OCI-LY1 (cell line): ENCODE data around the gene MYCL.

Experiments
- H2AFZ ChIP-seq: fragments of 200-600 bp; sonication (generic), shearing (Covaris generic); 2 replicates; pipeline ENCODE4 v1.6.0; 2014; ENCODE audit warnings: antibody characterized with exemption, mild to moderate bottlenecking, low read length
- H3F3A ChIP-seq: fragments of 200-600 bp; sonication (generic), shearing (Covaris generic); 2 replicates; pipeline ENCODE4 v1.6.0; 2014; ENCODE audit warnings: mild to moderate bottlenecking, antibody characterized with exemption, low read length, moderate library complexity; ENCODE audit not compliant: insufficient read depth
- H3K27ac ChIP-seq: fragments of 200-600 bp; sonication (generic); 2 replicates; pipeline ENCODE4 v1.5.1; 2014; ENCODE audit warnings: low read length, mixed run types, mild to moderate bottlenecking, low read depth; ENCODE audit not compliant: poor library complexity, severe bottlenecking
- H3K27me3 ChIP-seq: fragments of 200-600 bp; sonication (generic); 2 replicates; pipeline ENCODE4 v1.6.0; 2014; ENCODE audit warnings: antibody characterized with exemption, mild to moderate bottlenecking, low read length, moderate library complexity; ENCODE audit not compliant: insufficient read depth
- H3K36me3 ChIP-seq: fragments of 200-600 bp; sonication (generic); 2 replicates; pipeline ENCODE4 v1.6.1; 2014; ENCODE audit warnings: mild to moderate bottlenecking, antibody characterized with exemption, low read length, moderate library complexity, mixed read lengths; ENCODE audit not compliant: insufficient read depth
- H3K4me1 ChIP-seq: fragments of 200-600 bp; sonication (generic); 2 replicates; pipeline ENCODE4 v1.5.1; 2014; ENCODE audit warnings: mild to moderate bottlenecking, low read length, moderate library complexity; ENCODE audit not compliant: insufficient read depth, severe bottlenecking
- H3K4me2 ChIP-seq: fragments of 200-600 bp; sonication (generic), shearing (Covaris generic); 2 replicates; pipeline ENCODE4 v1.6.1; 2014; ENCODE audit warnings: low read length
- H3K4me3 ChIP-seq: fragments of 200-600 bp; sonication (generic); 2 replicates; pipeline ENCODE4 v1.5.1; 2014; ENCODE audit warnings: low read length, low read depth, mild to moderate bottlenecking, mixed read lengths; ENCODE audit not compliant: poor library complexity, severe bottlenecking
- H3K79me2 ChIP-seq: fragments of 200-600 bp; shearing (Covaris generic); 2 replicates; pipeline ENCODE4 v1.6.1; 2016; ENCODE audit warnings: mixed run types, low read length, mixed read lengths; ENCODE audit not compliant: insufficient read depth
- H3K9ac ChIP-seq: fragments of 200-600 bp; sonication (generic), shearing (Covaris generic); 2 replicates; pipeline ENCODE4 v1.6.1; 2014; ENCODE audit warnings: mild to moderate bottlenecking, low read length, mixed read lengths
- H3K9me2 ChIP-seq: fragments of 200-600 bp; sonication (generic), shearing (Covaris generic); 2 replicates; pipeline ENCODE4 v1.6.1; 2014; ENCODE audit warnings: low read depth, mild to moderate bottlenecking, low read length, mixed read lengths
- H3K9me3 ChIP-seq: fragments of 200-600 bp; shearing (Covaris generic); 2 replicates; pipeline ENCODE4 v1.6.1; 2014; ENCODE audit warnings: low read length, mixed read lengths
- H4K20me1 ChIP-seq: fragments of 200-600 bp; sonication (generic), shearing (Covaris generic); 2 replicates; pipeline ENCODE4 v1.6.0; 2016; ENCODE audit warnings: mild to moderate bottlenecking, low read length; ENCODE audit not compliant: insufficient read depth
- CTCF ChIP-seq: fragments of 200-600 bp; sonication (generic), shearing (Covaris generic); IDR thresholded peaks from 2 replicates; pipeline ENCODE4 v1.5.1; 2017; ENCODE audit warnings: mild to moderate bottlenecking, antibody characterized with exemption, low read length, moderate library complexity, mixed read lengths
- EZH2 ChIP-seq: fragments of 200-600 bp; sonication (generic), shearing (Covaris generic); IDR thresholded peaks from 2 replicates; pipeline ENCODE4 v1.8.0; 2017; ENCODE audit warnings: borderline replicate concordance, mixed run types, mild to moderate bottlenecking, antibody characterized with exemption, low read length, moderate library complexity, mixed read lengths

MYCL gene

GRCh38 chr1:39890273-39890672 is 11.4 kb downstream of the MYCL start:
- TF ChIP-seq CTCF, result no peak
- no peak for TF ChIP-seq EZH2
- no peak overlapping the region for H2AFZ ChIP-seq
- H3K4me3 ChIP-seq, result no peak overlapping the region
- H3K27me3 ChIP-seq, result no peaks in the 10 kb centered on the region
- H3K4me2 ChIP-seq, result no peak overlapping the region
- no peaks in the 10 kb centered on the region for H3K79me2 ChIP-seq
- H3K27ac ChIP-seq, result no peak overlapping the region
- no peaks in the 10 kb centered on the region for H3K4me1 ChIP-seq
- no peaks in the 10 kb centered on the region for H3F3A ChIP-seq
- H3K9ac ChIP-seq, result no peak overlapping the region
- H3K9me2 ChIP-seq, result no peaks in the 10 kb centered on the region
- H3K36me3 ChIP-seq, result no peaks in the 10 kb centered on the region
- no peaks in the 10 kb centered on the region for H4K20me1 ChIP-seq
- no peaks in the 10 kb centered on the region for H3K9me3 ChIP-seq

- Histone ChIP-seq H3K9me3 (no peaks in the 10 kb centered on the region), H3K9me2 (no peaks in the 10 kb centered on the region), H3K4me2 (no peak overlapping the region), H3K79me2 (peaks cover 14% of the 10 kb centered on the region), H3K36me3 (no peaks in the 10 kb centered on the region), H3K9ac (no peak overlapping the region), H3K4me1 (peaks cover 14% of the 10 kb centered on the region), H3K27me3 (no peaks in the 10 kb centered on the region), H3K4me3 (no peak overlapping the region), H4K20me1 (no peaks in the 10 kb centered on the region), H3F3A (no peaks in the 10 kb centered on the region), H2AFZ (no peak overlapping the region), H3K27ac (no peak overlapping the region)
- no peak for TF ChIP-seq CTCF
- TF ChIP-seq EZH2, result no peak
Measured at GRCh38 chr1:39886757-39887231, 14.9 kb downstream of the MYCL start.

GRCh38 chr1:39885516-39885915 is 16.2 kb downstream of the MYCL start:
- no peaks in the 10 kb centered on the region for H3F3A ChIP-seq
- peaks cover 24% of the 10 kb centered on the region for H3K4me1 ChIP-seq
- H4K20me1 ChIP-seq, result no peaks in the 10 kb centered on the region
- TF ChIP-seq CTCF, result no peak
- no peak for TF ChIP-seq EZH2
- no peaks in the 10 kb centered on the region for H3K27me3 ChIP-seq
- no peaks in the 10 kb centered on the region for H3K9me2 ChIP-seq
- H3K4me2 ChIP-seq, result no peak overlapping the region
- H3K79me2 ChIP-seq, result peaks cover 27% of the 10 kb centered on the region
- H3K9me3 ChIP-seq, result no peaks in the 10 kb centered on the region
- no peak overlapping the region for H3K9ac ChIP-seq
- H3K4me3 ChIP-seq, result no peak overlapping the region
- no peaks in the 10 kb centered on the region; the same call in 1 of the 2 replicates for H3K36me3 ChIP-seq
- H2AFZ ChIP-seq, result no peak overlapping the region
- H3K27ac ChIP-seq, result no peak overlapping the region
